Measurements from ENCODE around the gene FGF11.

The FGF11 gene

GRCh38 chr17:7408863-7409262 is 30.4 kb upstream of the FGF11 start:
- DNase-seq, result no peak

GRCh38 chr17:7409716-7410115 is 29.6 kb upstream of the FGF11 start:
- DNase-seq, result no peak

- no peak for DNase-seq
These were observed 28.5 kb upstream of the FGF11 start for GRCh38 chr17:7410634-7411426.

GRCh38 chr17:7411427-7411750 is 27.9 kb upstream of the FGF11 start:
- DNase-seq, result no peak

GRCh38 chr17:7413346-7413985 is 25.8 kb upstream of the FGF11 start:
- DNase-seq, result no peak

GRCh38 chr17:7414837-7415236 is 24.5 kb upstream of the FGF11 start:
- DNase-seq, result no peak

- DNase-seq, result no peak
These were observed 23.5 kb upstream of the FGF11 start for GRCh38 chr17:7415784-7416183.

GRCh38 chr17:7416323-7416722 is 23.0 kb upstream of the FGF11 start:
- DNase-seq, result no peak

GRCh38 chr17:7417056-7417655 is 22.2 kb upstream of the FGF11 start:
- DNase-seq, result no peak

GRCh38 chr17:7418472-7419152 is 20.7 kb upstream of the FGF11 start:
- DNase-seq, result no peak

GRCh38 chr17:7419819-7420610 is 19.3 kb upstream of the FGF11 start, which contains the start of gene SPEM1:
Gene SPEM1 (plus strand): TSS chr17:7420324. CDS start chr17:7420385, 61 bp downstream.
- DNase-seq, result no peak

- no peak for DNase-seq
These were observed 18.1 kb upstream of the FGF11 start for GRCh38 chr17:7421186-7421585.

GRCh38 chr17:7423679-7424078 is 15.6 kb upstream of the FGF11 start:
- DNase-seq, result no peak

GRCh38 chr17:7425316-7425715 is 14.0 kb upstream of the FGF11 start, which contains the start of gene SPEM2:
Gene SPEM2 (plus strand): TSS chr17:7425616. CDS start chr17:7425689, 73 bp downstream.
- DNase-seq, result no peak

GRCh38 chr17:7425756-7426155 is 13.6 kb upstream of the FGF11 start:
- DNase-seq, result no peak

- DNase-seq, result no peak
These were observed 13.0 kb upstream of the FGF11 start for GRCh38 chr17:7426203-7426863.

GRCh38 chr17:7426896-7427489 is 12.3 kb upstream of the FGF11 start:
- no peak for DNase-seq

GRCh38 chr17:7427549-7427948 is 11.8 kb upstream of the FGF11 start:
- no peak for DNase-seq

GRCh38 chr17:7428557-7428956 is 10.8 kb upstream of the FGF11 start, which contains the start of gene SPEM3:
Gene SPEM3 (plus strand): TSS chr17:7428857. CDS start chr17:7428903, 46 bp downstream.
- no peak for DNase-seq

GRCh38 chr17:7429722-7430121 is 9.6 kb upstream of the FGF11 start:
- no peak for DNase-seq

GRCh38 chr17:7431231-7431630 is 8.1 kb upstream of the FGF11 start:
- DNase-seq, result no peak

- no peak for DNase-seq
These were observed 7.0 kb upstream of the FGF11 start for GRCh38 chr17:7432296-7432695.
